AG09309 (cell line): Measurements from ENCODE around the gene ADIPOQ.
"Not testable (repeated sequence)": the region's sequence is repeated elsewhere in the genome, so short reads cannot be mapped to it uniquely, and the experiment has no call there.

Source experiments
- DNase-seq: peaks from one replicate; pipeline ENCODE4 v3.0.0-alpha.2; 2010; ENCODE audit warnings: low read depth
- H3K4me3 ChIP-seq: 2 replicates; pipeline ENCODE4 v1.5.1; 2011; ENCODE audit warnings: mild to moderate bottlenecking, low read depth, low read length, moderate library complexity; ENCODE audit not compliant: control insufficient read depth
- CTCF ChIP-seq: IDR thresholded peaks from 2 replicates; pipeline ENCODE4 v1.5.1; 2011; ENCODE audit warnings: mild to moderate bottlenecking, low read depth, low read length, inconsistent platforms; ENCODE audit not compliant: insufficient read depth, control insufficient read depth; ENCODE audit errors: missing control alignments

The ADIPOQ gene

GRCh38 chr3:186890911-186891310 is 48.4 kb downstream of the ADIPOQ start:
- H3K4me3 ChIP-seq, result no peak overlapping the region
- TF ChIP-seq CTCF, result no peak
- no peak for DNase-seq

GRCh38 chr3:186893071-186893470 is 50.6 kb downstream of the ADIPOQ start:
- DNase-seq, H3K4me3 ChIP-seq: not testable (repeated sequence)

GRCh38 chr3:186895406-186895805 is 52.9 kb downstream of the ADIPOQ start:
- no peak for TF ChIP-seq CTCF
- no peak for DNase-seq

GRCh38 chr3:186896006-186896405 is 53.5 kb downstream of the ADIPOQ start:
- TF ChIP-seq CTCF, result no peak
- H3K4me3 ChIP-seq, result no peak overlapping the region

More at GRCh38 chr3:186895406-186895805, 52.9 kb downstream of the ADIPOQ start:
- H3K4me3 ChIP-seq, result no peak overlapping the region

GRCh38 chr3:186896875-186897274 is 54.4 kb downstream of the ADIPOQ start:
- DNase-seq, result no peak
- TF ChIP-seq CTCF, result no peak
- H3K4me3 ChIP-seq, result no peak overlapping the region

More at GRCh38 chr3:186896006-186896405, 53.5 kb downstream of the ADIPOQ start:
- DNase-seq, result no peak

GRCh38 chr3:186901135-186901734 is 58.7 kb downstream of the ADIPOQ start:
- H3K4me3 ChIP-seq, result no peak overlapping the region
- DNase-seq, result no peak
- no peak for TF ChIP-seq CTCF

GRCh38 chr3:186902154-186902553 is 59.6 kb downstream of the ADIPOQ start:
- DNase-seq, result no peak
- H3K4me3 ChIP-seq, result no peak overlapping the region
- TF ChIP-seq CTCF, result no peak
